CD4-positive, alpha-beta T cell treated with Interleukin-17A for 1 hour (primary cell): ENCODE results near the gene SAA4.
"Not testable (repeated sequence)": the region's sequence is repeated elsewhere in the genome, so short reads cannot be mapped to it uniquely, and the experiment has no call there.

Experiments used
- DNase-seq: peaks from one replicate; pipeline ENCODE4 v3.0.0-alpha.2; 2020

Gene SAA4

DNA sequence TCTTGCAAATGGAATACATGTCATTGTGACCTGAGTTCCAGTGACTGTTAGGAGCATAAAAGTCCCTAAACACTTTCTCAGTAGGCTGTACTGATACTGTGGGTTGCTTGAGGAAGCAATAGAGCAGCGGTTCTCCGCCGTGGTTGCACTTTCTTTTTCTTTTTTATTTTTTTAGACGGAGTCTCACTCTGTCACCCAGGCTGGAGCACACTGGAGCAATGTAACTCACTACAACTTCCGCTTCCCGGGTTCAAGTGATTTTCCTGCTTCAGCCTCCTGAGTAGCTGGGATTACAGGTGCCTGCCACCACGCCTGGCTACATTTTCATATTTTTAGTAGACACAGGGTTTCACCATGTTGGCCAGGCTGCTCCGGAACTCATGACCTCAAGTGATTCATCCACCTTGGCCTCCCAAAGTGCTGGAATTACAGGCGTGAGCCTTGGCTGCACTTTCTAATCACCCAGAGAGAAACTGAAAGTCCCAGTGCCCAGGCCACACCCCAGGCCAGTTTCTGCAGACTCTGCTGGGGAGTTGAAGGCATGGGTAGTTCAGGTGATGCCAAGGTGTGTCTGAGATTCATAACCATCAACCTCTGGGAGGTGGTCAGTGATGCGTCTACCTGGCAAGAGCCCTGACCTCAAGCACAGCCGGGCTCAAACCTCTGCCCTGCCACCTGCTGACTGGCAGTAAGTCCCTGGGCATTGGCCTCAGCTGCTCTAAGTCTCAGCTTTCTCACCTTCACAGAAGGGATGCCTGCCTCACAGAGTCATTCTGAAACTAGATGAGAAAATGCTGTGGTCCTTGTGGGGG, 10.0 kb upstream of the SAA4 start:
- peak; percentile 56 for DNase-seq

DNA sequence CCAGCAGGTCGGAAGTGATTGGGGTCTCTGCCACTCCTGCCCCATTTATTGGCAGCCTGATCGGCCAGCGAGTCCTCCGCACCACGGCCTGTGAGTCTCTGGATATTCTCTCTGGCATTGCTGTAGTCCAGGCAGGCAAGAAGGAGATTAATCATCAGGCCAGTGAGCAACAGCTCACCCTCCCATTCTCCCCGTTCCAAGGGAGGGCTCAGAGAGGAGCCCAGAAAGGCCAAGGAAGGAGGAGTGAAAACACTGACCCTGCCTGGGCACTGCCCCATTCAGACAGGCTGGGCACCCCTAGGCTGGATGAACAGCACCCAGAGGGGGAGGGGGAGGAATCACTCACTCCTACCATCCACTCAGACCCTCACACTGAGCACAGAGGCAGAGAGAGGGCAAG, 8.8 kb upstream of the SAA4 start:
- no peak for DNase-seq

DNA sequence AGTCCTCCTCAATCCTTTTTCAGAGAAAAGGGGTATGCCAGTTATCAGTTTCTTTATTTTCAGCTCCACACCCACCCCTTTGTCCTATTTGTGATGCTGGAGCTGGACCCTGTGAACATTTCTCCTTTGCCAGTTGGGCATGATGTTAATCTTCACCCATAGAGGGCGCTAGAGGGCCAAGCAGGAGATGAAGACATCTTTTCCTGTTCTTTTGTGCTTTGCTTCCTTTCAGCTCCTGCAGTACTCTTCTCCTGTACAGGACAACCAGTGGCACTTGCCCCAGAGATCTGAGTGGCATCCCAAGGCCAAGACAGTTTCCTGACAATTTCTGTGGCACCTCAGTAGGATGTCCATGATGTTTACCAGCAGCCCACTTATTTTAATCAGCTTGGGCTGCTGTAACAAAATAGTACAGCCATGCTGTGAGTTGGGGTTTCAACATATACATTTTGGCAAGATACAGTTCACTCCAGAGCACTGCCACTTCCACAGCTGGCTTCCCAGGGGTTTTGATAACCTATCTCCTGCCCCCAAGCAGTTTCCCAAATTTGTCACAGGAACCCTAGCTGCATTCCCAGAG, 7.3 kb upstream of the SAA4 start:
- DNase-seq = peak; percentile 85

DNA sequence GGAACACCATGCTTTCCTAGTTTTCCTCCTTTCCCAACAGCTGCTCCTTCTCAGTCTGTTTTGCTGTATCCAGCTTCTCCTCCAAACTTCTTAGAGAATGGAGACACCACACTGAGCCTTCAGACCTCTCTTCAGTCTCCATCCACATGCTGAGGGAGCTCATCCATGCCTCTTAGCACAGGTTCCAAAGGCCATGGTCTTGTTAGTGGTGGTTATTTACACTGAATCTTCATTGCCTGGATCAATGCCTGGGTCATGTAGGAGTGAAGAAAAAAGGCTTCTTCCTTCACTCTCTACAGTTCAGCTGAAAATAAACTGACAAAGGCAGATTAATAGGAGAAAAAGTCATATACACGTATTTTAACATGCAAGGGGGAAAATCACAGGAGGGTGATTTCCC, 3.1 kb upstream of the SAA4 start:
- DNase-seq = no peak

DNA sequence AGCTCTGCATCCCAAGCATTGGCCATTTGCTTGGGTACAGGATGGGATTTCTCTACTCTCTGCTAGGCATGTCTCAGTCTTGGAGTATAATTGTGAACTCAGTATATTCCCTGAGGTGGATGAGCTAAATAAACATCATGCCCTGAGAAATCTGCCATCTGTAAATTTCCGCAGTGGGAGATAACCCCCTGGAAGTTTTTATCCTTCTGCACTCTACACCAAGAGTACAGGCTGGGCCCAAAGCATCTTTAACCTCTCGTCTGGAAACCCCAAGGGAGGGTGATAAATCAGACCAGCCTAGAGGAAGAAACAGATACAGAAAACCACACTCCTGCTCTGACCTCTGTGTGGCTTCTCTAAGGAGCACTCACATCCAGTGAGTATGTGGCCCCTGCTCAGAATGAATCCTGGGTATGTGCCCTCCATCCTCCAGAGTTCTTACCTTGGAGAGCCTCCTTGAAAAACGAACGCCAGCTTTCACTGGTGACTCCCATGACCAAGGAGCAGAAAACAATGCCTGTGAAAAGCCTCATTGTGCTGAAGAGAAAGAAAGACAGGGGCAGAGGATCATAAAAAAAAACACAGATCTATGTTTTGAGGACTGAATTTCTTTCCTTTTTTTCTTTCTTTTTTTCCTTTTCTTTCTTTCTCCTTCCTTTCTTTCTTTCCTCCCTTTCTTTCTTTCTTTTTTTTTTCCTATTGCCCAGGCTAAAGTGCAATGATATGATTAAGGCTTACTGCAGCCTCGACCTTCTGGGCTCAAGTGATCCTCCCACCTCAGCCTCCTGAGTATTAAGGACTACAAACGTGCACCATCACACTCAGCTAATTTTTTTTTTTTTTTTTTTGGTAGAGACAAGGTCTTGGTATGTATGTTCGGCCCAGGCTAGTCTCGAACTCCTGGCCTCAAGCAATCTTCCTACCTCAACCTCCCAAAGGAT, 938 bp downstream of the SAA4 start:
- DNase-seq = no peak

DNA sequence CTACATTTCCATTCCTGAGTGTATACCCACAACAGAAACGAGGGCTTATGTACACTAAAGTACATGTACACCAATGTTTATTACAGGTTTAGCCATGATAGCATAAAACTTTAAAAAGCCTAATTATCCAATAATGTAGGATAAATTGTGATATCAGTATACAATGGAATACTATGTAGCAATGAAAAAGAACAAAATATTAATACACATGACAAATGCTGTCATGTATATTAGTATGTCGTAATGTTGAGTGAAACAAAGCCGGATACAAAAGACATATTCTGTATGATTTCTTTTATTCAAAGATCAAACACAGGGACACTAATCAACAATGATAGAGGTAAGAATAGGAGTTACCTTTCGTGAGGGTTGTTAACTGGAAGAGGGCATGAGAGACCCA, 2.7 kb downstream of the SAA4 start:
- no peak for DNase-seq

DNA sequence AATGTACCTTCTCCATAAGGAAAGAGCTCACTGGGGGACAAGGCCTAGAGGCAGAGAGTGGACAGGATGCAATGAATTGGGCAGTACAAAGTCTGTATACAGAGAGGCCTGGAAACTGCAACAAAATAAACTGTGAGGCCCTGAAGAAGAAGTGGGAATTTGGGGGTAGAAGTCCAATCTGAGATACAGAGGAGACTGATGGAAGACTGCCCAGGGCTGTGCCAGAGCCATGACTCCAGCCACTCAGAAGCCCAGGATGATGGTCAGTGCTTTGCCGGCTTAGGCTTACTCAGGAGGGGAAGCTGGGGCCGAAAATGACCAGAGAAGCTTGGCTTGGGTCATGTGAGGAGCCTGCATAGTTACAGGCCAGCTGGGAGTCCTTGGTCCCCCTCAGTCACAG, 5.7 kb downstream of the SAA4 start:
- DNase-seq = no peak

DNA sequence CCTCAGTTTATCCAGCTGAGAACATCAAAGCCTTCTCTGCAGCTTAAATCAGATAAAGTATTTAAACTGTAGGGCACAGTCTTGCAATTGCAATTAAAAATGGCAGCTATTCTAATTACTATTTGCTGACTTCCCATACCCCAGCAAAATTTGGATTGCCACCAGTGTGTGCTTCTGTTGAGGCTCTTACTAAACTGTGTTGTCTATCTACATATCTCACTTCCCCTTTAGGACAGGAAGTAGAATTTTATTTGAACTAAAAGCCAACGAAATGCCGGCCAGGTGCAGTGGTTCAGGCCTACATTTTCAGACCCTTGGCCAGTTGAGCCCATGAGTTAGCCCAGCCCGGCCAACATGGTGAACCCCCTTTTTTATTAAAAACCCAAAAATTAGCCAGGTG, 7.1 kb downstream of the SAA4 start:
- DNase-seq = no peak

DNA sequence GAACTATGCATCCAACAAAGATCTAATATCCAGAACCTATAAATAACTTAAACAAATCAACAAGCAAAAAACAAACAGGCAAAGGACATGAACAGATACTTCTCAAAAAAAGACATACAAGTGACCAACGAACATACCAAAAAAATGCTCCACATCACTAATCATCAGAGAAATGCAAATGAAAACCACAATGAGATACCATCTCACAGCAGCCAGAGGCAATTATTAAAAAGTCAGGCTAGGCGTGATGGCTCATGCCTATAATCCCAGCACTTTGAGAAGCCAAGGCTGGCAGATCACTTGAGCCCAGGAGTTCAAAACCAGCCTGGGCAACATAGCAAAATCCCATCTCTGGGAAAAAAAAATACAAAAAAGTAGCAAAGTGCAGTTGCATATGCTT, 10.7 kb downstream of the SAA4 start:
- no peak for DNase-seq

DNA sequence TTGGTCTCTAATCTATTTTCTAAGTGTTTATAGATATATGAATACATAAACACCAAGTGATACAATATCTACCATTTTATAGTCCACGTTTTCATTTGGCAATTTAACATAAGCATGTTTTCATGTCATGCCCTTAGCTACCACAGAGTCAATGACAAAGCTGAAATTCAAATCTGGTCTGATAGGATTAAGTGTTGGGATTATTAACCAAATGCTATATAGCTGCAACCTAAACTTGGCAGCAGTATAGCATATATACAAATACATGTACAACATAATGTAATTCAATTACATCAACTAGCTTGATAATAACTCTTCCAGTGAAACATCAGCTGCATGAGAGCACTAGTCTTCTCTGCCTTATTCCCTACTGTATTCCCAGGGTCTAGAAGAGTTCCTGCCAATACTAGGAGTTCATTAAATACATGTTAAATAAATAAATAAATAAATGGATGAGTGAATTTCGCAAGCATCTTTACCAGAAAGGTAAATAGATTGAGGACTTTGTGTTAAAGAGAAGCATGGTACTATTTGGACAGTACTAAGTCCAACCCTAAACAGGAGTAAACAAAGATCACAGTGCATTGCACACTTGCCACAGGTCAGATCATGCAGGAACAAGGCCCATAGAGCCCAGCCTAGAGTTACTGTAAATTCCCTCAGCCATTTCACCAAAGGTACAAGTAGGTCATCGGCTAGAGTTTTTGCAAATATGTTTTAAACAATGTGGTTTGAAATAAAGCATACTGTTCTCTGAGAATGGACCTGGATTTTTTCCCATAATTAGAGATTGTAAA, 12.8 kb downstream of the SAA4 start:
- no peak for DNase-seq

DNA sequence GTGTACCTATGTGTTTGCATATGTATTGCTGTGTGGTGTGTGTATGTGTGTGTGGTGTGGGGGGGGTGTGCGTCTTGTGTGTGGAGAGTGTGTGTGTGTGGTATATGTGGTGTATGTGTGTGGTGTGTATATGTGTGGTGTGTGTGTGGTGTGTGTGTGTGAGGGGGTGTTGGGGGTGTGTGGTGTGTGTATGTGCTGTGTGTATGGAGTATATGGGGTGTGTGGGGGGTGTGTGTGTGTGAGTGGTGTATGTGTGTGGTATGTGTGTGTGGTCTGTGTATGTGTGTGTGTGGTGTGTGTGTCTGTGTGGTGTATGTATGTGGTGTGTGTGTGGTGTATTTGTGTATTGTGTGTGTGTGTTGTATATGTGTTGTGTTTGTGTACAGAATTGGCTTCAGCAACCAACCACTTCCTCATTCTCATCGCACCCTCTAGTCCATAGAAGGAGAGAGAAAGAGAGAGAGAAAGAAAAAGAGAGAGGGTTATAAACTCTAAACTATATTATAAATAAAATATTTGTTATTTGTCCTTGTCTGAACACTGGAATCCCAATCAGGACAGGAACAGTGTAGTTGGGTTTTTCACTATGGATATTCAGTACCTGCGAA, 13.7 kb downstream of the SAA4 start:
- no peak for DNase-seq

DNA sequence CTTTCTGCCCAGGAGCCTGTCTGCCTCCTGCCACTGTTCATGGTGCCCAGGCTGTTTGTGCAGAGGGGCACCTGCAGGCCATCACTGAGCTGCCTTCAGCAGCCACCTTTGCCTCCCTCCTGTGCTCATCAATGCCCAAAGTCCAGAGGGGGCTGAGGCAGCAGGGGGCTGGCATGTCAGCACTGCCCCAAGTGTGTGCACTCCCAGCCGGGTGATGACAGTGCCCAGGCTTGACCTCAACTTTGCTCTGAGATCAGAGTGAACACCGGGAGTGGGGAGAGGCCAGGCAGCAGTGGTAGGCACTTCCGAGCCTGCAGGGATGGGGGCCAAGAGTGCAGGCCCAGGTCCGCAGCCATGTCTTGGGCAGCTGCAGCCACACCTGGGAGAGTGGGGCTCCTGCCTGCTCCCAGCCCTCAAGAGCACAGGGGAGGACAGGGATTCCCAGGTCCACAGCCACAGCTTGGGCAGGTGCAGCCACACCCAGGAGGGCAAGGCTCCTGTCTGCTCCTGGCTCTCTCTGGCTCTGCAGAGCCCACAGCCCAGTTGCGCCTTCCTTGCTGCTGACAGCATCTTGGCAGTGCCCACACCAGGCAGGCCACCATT, 15.2 kb downstream of the SAA4 start:
- no peak for DNase-seq

DNA sequence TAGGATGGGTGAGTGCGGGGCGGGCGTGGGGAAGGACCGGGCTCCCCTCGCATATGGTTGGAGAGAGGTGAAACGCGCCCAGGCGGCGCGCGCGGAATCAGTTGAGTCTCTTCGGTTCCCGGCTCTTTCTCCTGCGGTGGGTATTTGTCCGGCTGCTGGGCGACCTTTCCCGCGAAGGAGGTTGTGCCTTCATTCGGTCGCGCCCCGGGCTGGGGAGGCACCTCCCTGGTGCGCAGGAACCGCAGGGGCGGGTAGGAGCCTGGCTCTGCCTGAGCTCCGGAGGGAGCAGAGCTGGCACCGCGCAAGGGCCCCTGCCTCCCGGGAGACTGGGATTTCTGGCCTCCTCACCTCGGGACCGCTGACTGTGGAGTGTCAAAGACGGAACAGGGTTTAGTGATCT, 27.5 kb downstream of the SAA4 start:
- DNase-seq = no peak

DNA sequence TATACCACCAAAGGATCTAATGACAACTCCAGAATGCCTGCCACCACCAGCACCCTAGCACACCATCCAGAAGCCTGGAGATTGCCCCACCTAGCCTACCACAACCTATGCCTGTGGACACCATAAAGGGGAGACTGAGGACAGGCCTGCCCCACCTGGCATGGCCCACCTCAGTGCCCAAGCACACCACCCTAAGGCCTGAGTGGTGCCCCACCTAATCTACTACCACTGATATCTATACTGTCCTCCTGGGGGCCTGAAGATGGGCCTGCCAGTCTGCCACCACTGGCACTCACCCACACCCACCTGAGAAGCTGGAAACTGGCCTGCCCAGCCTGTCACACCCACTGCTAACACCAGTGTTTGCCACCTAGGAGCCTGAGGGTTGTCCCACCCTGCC, 31.8 kb downstream of the SAA4 start:
- no peak for DNase-seq

DNA sequence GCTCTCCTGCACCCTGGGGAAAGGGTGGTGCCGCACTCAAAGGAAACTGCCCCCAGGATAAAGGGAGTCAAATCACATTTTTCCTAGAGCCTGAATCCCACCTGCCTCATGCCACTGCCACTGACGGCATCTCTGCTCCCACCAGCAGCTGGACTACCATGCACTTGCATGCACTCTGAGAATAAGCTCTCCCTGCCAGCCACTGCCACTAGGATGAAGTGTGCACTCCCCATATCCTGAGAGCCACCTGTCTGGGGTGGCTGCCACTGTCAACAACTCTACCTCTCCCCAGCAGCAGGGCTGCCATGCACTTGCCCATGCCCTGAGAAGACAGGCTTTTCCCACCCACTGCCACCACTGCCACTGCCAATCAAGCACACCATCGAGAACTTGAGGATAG, 32.4 kb downstream of the SAA4 start:
- DNase-seq = no peak

DNA sequence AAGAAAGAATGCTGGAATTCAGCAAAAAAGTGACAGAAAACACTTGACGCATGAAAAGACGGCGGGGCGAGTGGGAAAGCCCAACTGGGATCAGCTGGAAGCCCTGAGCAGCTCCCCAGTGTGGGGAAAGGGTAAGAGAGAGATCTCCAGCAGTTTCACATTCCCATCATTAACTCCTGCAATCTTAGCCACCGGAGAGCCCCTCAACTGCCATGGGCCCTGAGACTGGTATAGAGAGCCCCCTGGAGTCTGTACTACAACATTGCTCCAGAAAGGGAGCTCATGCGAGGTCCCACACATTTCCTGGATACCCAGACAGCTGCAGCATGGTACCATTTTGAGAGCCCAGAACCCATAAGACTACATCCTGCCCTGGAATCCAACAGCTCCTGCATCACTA, 32.9 kb downstream of the SAA4 start:
- no peak for DNase-seq

DNA sequence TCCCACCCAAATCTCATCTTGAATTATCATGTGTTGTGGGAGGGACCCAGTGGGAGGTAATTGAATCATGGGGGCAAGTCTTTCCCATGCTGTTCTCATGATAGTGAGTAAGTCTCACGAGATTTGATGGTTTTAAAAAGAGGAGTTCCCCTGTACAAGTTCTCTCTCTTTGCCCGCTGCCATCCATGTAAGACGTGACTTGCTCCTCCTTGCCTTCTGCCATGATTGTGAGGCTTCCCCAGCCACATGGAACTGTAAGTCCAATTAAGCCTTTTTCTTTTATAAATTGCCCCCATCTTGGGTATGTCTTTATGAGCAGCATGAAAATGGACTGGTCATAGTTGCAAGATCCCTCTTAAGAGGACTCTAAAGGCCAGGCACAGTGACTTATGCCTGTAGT, 38.9 kb downstream of the SAA4 start:
- not testable (repeated sequence) for DNase-seq

DNA sequence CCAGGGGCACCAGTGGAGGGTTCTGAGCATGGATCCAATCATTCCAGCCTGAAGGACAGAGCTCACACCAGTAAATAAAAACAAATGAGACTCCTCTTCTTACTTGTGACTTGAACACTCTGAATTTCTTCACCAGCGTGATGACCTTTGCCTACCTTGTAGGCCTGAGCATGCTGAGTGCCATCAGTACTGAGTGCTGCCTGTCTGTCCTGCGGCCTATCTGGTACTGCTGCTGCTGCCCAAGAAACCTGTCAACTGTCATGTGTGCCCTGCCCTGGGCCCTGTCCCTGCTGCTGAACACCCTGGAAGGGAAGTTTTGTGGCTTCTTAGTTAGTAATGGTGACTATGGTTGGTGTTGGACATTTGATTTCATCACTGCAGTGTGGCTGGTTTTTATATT, 40.1 kb downstream of the SAA4 start:
- no peak for DNase-seq

DNA sequence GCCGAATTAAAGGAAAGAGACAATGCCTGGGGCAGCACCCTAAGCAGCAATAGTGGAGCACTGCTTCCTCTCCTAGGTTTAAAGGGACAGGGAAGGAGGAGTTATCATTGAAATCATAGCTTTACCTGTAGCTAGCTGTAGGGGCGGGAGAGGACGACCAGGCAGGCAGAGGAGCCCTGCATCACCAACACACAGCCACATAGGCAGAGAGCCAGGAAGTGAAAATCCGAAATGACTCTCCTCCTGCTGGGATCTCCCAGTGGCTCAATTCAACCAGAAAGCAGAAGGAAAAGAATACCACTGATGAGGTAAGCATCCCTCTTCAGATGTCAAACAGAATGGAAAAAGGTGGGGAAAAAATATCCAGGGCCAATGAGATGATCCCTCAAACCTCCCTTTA, 43.6 kb downstream of the SAA4 start:
- no peak for DNase-seq

DNA sequence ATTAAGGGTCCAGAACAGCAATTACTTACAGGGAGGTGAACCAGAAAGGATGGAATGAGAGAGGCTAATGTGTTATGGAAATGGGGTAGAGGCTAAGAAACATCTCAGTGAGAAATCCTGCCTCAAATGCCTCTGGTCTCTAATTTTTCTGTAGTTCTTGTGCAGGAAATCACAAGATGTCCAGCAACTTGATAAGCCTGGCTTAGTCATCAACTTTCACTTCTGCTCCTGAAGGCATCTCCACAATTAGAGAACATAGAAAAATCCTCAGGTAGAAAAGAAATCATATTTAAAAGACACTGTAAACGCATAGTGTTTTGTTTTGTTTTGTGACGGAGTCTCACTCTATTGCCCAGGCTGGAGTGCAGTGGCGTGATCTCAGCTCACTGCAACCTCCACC, 45.2 kb downstream of the SAA4 start:
- no peak for DNase-seq

DNA sequence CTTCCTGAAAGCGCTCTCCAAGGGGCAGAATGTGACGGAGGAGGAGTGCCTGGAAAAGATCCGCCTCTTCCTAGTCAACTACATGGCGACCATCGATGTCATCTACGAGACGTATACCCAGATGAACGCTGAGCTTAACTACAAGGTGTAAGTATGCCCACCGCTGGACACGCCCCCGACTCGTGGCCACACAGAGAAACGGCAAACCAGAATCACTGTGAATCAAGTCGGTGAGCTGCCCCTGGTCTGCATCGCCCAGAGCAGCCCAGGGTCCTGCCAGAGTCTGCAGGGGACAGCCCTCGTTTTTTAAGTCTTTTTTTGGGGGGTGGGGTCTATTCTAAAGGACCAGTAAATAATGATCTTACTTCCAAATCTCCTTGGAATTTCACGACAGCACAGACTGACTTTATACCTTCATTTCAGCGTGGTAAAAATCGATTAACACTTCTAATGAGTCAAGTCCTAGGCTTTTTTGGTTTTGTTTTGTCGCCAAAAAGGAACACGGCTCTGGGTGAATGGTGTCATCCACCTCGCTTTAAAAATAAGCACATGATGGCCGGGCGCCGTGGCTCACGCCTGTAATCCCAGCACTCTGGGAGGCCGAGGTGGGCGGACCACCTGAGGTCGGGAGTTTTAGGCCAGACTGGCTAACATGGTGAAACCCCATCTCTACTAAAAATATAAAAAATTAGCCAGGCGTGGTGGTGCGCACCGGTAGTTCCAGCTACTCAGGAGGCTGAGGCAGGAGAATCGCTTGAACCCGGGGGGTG, 46.9 kb downstream of the SAA4 start:
- DNase-seq = not testable (repeated sequence)
